DMS153 (cell line): ENCODE measurements around the gene STK16.
"Not testable (repeated sequence)": the region's sequence is repeated elsewhere in the genome, so short reads cannot be mapped to it uniquely, and the experiment has no call there.

ENCODE experiments used
- DNase-seq: peaks from one replicate; lab custom pipeline; 2025; lab: John Stamatoyannopoulos, UW

Gene STK16, protein sequence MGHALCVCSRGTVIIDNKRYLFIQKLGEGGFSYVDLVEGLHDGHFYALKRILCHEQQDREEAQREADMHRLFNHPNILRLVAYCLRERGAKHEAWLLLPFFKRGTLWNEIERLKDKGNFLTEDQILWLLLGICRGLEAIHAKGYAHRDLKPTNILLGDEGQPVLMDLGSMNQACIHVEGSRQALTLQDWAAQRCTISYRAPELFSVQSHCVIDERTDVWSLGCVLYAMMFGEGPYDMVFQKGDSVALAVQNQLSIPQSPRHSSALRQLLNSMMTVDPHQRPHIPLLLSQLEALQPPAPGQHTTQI

GRCh38 chr2:219245148-219245898, at the start of gene STK16, which contains the start of gene GLB1L:
STK16 (plus strand) TSS chr2:219245479; CDS start chr2:219246000, 521 bp downstream.
GLB1L (minus strand) TSS chr2:219245444; CDS start chr2:219243573, 1,871 bp downstream.
- peak; percentile 80 for DNase-seq

GRCh38 chr2:219197388-219197787, 47.9 kb upstream of the STK16 start:
- DNase-seq = no peak

GRCh38 chr2:219198974-219199373, 46.3 kb upstream of the STK16 start:
- no peak for DNase-seq

DNA sequence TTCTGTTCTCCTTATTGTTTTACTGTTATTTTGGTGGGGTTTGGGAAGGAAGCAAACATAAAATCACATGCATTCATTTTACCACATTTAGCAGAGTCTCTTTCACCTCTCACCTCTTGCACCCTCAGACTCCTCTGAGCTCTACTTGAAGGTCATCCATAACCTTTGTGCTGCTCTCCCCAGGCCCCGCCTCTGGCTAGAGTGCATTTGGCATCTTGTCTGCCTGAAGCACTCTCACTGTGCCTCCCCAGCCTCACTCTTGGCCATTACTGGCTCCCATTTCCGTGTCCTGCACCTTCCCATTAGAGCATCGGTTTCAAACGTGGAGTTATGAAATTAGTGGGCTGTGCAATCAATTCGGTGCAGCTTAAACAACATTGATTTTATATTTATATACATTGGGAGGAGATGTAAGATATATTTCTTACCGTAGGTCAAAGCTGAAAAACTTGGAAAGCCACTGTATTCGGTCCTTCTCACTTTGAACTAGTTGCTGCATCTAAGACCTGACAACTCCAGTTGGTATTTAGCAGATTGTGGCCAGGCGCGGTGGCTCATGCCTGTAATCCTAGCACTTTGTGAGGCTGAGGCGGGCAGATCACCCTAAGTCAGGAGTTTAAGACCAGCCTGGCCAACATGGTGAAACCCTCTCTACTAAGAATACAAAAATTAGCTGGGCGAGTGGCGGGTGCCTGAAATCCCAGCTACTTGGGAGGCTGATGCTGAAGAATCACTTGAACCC, 45.6 kb upstream of the STK16 start:
- no peak for DNase-seq

DNA sequence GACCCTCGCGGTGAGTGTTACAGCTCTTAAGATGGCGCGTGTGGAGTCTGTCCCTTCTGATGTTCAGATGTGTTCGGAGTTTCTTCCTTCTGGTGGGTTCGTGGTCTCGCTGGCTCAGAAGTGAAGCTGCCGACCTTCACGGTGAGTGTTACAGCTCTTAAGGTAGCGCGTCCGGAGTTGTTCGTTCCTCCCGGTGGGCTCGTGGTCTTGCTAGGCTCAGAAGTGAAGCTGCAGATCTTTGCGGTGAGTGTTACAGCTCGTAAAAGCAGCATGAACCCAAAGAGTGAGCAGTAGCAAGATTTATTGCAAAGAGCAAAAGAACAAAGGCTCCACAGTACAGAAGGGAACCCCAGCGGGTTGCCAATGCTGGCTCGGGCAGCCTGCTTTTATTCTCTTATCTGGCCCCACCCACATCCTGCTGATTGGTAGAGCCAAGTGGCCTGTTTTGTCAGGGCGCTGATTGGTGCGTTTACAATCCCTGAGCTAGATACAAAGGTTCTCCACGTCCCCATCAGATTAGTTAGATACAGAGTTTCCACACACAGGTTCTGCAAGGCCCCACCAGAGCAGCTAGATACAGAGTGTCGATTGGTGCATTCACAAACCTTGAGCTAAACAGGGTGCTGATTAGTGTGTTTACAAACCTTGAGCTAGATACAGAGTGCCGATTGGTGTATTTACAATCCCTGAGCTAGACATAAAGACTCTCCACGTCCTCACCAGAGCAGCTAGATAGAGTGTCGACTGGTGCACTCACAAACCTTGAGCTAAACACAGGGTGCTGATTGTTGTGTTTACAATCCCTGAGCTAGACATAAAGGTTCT, 44.6 kb upstream of the STK16 start:
- not testable (repeated sequence) for DNase-seq

DNA sequence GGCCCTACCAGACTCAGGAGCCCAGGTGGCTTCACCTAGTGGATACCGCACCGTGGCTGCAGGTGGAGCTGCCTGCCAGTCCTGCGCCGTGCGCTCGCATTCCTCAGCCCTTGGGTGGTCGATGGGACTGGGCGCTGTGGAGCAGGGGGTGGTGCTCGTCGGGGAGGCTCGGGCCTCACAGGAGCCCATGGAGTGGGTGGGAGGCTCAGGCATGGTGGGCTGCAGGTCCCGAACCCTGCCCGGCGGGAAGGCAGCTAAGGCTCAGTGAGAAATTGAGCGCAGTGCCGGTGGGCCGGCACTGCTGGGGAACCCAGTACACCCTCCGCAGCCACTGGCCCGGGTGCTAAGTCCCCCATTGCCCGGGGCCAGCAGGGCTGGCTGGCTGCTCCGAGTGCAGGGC, 43.9 kb upstream of the STK16 start:
- DNase-seq = not testable (repeated sequence)

- DNase-seq = no peak
Measured at GRCh38 chr2:219204425-219205164, 40.7 kb upstream of the STK16 start.

DNA sequence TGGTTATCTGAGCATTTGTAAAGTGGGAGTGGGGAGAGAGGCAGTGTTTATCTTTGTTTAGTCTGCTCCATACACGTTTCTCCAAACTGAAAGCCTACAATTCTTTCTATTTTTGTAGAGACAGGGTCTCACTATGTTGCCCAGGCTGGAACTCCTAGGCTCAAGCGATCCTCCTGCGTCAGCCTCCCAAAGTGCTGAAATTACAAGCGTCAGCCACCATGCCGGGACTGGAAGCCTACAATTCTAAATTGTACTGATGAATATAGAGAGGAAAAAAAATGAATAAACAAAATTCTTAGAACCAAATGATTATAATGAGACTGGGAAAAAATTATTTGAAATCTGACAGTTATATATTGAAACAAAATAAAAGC, 40.1 kb upstream of the STK16 start:
- no peak for DNase-seq

GRCh38 chr2:219205981-219206327, 39.3 kb upstream of the STK16 start:
- no peak for DNase-seq

GRCh38 chr2:219206328-219207133, 38.7 kb upstream of the STK16 start, which contains the start of gene ZFAND2B:
ZFAND2B (plus strand) TSS chr2:219206782; CDS start chr2:219206988, 206 bp downstream.
- DNase-seq = peak; percentile 77

DNA sequence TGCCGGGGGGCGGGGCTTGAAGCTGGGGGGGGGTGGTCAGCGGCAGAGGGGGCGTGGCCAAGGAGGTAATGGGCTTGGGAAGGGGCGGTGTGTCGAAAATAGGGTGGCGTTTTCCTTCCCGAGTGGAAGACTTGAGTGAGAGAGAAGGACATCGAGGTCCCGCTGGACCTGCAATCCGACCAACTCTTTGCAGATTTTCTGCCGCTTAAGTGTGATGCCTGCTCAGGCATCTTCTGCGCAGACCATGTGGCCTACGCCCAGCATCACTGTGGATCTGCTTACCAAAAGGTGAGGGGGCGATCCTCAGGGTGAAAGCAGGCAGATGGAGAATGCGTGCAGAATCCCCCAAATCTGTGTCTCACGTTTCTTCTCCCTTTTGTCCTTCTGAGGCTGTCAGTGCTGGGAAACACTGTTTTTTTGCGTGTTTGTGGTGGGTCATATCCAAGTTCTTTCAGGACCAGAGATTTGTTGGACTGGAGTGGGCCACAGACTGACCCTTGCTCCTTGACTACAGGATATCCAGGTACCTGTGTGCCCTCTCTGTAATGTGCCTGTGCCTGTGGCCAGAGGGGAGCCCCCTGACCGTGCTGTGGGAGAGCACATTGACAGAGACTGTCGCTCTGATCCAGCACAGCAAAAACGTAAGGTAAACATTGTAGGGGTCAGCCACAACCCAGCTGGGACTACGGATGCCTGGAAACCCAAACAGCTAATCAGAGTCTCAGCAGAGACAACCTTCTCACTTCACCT, 38.0 kb upstream of the STK16 start:
- no peak for DNase-seq

GRCh38 chr2:219207884-219208740, 37.2 kb upstream of the STK16 start:
- no peak for DNase-seq

DNA sequence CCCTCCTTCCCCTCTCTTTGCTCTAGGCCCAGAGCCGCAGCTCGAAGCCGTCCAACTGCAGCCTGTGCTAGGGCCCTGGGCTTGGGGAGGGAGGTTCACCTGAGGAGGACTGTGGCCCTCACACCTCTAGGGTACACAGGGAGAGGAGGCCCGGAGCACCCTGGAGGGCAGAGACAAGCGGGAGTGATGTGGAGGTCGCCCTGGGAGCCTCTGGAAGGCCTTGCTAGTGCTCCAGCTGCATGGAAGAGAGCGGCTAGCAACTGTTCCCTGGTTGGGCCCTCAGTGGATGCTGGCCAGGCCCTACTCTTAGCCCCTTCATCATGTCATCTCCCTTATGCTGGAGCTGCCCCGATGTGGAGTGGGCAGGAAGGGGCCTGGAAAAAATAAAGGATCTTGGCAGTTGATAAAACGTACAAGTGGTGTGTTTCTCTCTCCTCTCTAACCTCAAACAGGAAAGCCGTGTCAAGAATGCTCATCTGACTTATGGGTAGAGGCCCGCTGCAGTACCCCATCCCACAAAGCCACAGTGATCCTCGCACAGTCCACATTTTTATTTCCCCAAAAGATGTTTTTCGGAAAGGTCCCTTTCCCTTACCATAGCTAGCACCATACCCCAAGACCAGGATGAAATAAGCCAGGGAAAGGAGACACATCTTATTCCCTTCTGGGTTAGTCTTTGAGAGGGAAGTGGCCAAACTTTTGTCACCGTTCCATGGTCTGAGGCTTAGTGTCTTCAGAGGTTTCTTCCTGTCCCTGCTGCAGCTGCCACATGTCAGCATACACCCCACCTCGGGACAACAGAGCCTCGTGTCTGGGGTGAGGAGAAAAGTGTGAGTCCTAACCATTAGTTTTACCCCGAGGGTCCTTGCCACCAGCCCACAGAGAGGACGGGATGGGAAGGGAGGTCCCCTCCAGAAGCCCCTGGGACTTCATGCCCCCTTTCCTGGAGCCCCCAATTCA, 35.8 kb upstream of the STK16 start:
- DNase-seq = no peak

DNA sequence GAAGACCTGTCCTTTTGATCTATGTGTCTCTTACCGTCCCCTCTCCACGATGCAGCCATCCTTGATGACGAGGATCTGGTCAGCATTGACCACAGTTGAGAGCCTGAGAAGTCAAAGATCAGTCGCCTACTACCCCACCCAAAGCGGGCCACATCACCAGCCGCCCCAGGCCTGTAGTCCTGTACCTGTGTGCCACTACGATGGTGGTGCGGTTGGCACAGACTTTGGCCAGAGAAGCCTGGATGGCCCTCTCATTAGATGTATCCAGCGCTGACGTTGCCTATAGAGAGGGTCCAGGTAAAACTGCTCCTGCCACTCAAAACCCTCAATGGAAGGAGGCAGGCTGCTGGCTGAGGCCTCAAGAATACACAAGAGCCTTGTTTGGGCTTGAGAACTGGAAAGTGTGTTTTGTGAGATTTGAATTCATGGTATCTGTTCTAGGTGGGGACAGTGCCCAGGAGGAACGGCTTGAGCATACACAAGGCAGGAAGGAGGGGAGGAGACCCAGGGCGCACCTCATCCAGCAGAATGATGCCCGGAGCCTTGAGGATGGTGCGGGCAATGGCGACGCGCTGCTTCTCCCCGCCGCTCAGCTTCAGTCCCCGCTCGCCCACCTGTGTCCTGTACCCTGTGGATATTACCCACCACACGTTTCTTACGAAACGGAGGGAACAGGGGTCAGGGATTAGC, 34.9 kb upstream of the STK16 start:
- DNase-seq = no peak

GRCh38 chr2:219210886-219211362, 34.4 kb upstream of the STK16 start:
- no peak for DNase-seq

GRCh38 chr2:219213026-219213415, 32.3 kb upstream of the STK16 start:
- no peak for DNase-seq
